GM23338 (cell line): ENCODE measurements around the gene EIF2A.

ENCODE experiments used
- ETS1 ChIP-seq: IDR thresholded peaks from 2 replicates; pipeline ENCODE4 v1.6.1; 2016; ENCODE audit warnings: antibody characterized with exemption
- REST ChIP-seq: IDR thresholded peaks from one replicate; pipeline ENCODE4 v1.6.1; 2018; ENCODE audit warnings: antibody characterized with exemption; ENCODE audit not compliant: unreplicated experiment

- TF ChIP-seq ETS1 (no peak), REST (no peak)
Observed at GRCh38 chr3:150603980-150604319, 57.4 kb downstream of the EIF2A start.
